ENCODE results near the gene FKBP6.
"Not testable (repeated sequence)": the region's sequence is repeated elsewhere in the genome, so short reads cannot be mapped to it uniquely, and the experiment has no call there.

FKBP6 gene

GRCh38 chr7:73358590-73359275 is 30.8 kb downstream of the FKBP6 start:
- no peak for DNase-seq

GRCh38 chr7:73359306-73359705 is 31.3 kb downstream of the FKBP6 start:
- no peak for DNase-seq

- no peak for DNase-seq
Observed at GRCh38 chr7:73359746-73360375, 31.9 kb downstream of the FKBP6 start.

- not testable (repeated sequence) for DNase-seq
Observed at GRCh38 chr7:73360590-73360989, 32.6 kb downstream of the FKBP6 start.

GRCh38 chr7:73363225-73364005 is 35.5 kb downstream of the FKBP6 start:
- no peak for DNase-seq

GRCh38 chr7:73364006-73364728 is 36.2 kb downstream of the FKBP6 start:
- DNase-seq = no peak

- no peak for DNase-seq
Observed at GRCh38 chr7:73366127-73366526, 38.2 kb downstream of the FKBP6 start.

GRCh38 chr7:73366990-73367389 is 39.0 kb downstream of the FKBP6 start:
- DNase-seq = no peak

GRCh38 chr7:73369009-73369408 is 41.0 kb downstream of the FKBP6 start:
- DNase-seq = no peak

GRCh38 chr7:73369622-73370021 is 41.7 kb downstream of the FKBP6 start:
- no peak for DNase-seq

GRCh38 chr7:73373741-73374140 is 45.8 kb downstream of the FKBP6 start:
- no peak for DNase-seq

GRCh38 chr7:73376262-73376661 is 48.3 kb downstream of the FKBP6 start:
- not testable (repeated sequence) for DNase-seq

GRCh38 chr7:73376671-73377412 is 48.9 kb downstream of the FKBP6 start:
- no peak for DNase-seq

GRCh38 chr7:73377413-73378200 is 49.6 kb downstream of the FKBP6 start:
- DNase-seq = not testable (repeated sequence)

GRCh38 chr7:73382934-73383503 is 55.1 kb downstream of the FKBP6 start:
- DNase-seq = no peak

- no peak for DNase-seq
Observed at GRCh38 chr7:73387221-73387828, 59.4 kb downstream of the FKBP6 start.

- no peak for DNase-seq
Observed at GRCh38 chr7:73387908-73388414, 60.0 kb downstream of the FKBP6 start.

GRCh38 chr7:73391396-73391795 is 63.4 kb downstream of the FKBP6 start:
- no peak for DNase-seq

GRCh38 chr7:73394422-73394821 is 66.5 kb downstream of the FKBP6 start:
- DNase-seq = no peak

All from NCI-H446 (cell line).